A673 (cell line): Measurements from ENCODE around the gene DIS3L.

Source experiments
- EZH2 ChIP-seq: fragments of 200-600 bp; sonication (generic); IDR thresholded peaks from 2 replicates; pipeline ENCODE4 v1.6.1; 2017; ENCODE audit warnings: borderline replicate concordance, low read depth, mild to moderate bottlenecking, mixed read lengths, antibody characterized with exemption, low read length; ENCODE audit not compliant: poor library complexity, severe bottlenecking
- TF ChIP-seq, protein P1 (sequence below): fragments of 300-800, 200-600 bp; sonication (generic); conservative IDR thresholded peaks from 2 replicates; pipeline ENCODE4 v1.5.1; 2017; ENCODE audit warnings: low read depth, mild to moderate bottlenecking, antibody characterized with exemption, low read length, moderate library complexity, mixed read lengths

DNA sequence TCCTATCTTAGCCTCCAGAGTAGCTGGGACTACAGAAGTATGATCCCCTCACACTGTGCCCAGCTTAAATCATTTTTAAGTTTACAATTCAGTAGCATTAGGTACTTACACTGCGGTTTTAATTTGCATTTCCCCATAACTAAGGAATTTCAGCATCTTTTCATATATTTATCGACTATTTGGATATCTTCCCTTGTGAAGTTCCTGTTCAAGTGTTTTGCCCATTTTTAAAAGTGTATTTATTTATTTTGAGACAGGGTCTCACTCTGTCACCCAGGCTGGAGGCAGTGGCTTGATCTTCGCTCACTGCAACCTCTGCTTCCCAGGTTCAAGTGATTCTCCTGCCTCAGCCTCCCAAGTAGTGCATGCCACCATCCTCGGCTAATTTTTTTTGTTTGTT is 80.8 kb downstream of the DIS3L start:
- TF ChIP-seq, protein P1, sequence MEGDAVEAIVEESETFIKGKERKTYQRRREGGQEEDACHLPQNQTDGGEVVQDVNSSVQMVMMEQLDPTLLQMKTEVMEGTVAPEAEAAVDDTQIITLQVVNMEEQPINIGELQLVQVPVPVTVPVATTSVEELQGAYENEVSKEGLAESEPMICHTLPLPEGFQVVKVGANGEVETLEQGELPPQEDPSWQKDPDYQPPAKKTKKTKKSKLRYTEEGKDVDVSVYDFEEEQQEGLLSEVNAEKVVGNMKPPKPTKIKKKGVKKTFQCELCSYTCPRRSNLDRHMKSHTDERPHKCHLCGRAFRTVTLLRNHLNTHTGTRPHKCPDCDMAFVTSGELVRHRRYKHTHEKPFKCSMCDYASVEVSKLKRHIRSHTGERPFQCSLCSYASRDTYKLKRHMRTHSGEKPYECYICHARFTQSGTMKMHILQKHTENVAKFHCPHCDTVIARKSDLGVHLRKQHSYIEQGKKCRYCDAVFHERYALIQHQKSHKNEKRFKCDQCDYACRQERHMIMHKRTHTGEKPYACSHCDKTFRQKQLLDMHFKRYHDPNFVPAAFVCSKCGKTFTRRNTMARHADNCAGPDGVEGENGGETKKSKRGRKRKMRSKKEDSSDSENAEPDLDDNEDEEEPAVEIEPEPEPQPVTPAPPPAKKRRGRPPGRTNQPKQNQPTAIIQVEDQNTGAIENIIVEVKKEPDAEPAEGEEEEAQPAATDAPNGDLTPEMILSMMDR, result no peak
- TF ChIP-seq EZH2, result no peak
